AG10803 (cell line): ENCODE results near the gene DIS3L2.

Experiments used
- DNase-seq: peaks from one replicate; pipeline ENCODE4 v3.0.0; 2010; ENCODE audit warnings: low read depth
- H3K4me3 ChIP-seq: 2 replicates; pipeline ENCODE4 v1.5.1; 2011; ENCODE audit warnings: mild to moderate bottlenecking, low read length, control low read depth
- CTCF ChIP-seq: conservative IDR thresholded peaks from 2 replicates; pipeline ENCODE4 v1.5.1; 2011; ENCODE audit warnings: mild to moderate bottlenecking, low read length, control low read depth, inconsistent platforms

The DIS3L2 gene

GRCh38 chr2:232319067-232319802, 357.7 kb downstream of the DIS3L2 start:
- no peak for TF ChIP-seq CTCF
- no peak overlapping the region for H3K4me3 ChIP-seq
- DNase-seq, result no peak

GRCh38 chr2:232319803-232320442, 358.4 kb downstream of the DIS3L2 start:
- no peak for DNase-seq
- H3K4me3 ChIP-seq, result no peak overlapping the region
- no peak for TF ChIP-seq CTCF

DNA sequence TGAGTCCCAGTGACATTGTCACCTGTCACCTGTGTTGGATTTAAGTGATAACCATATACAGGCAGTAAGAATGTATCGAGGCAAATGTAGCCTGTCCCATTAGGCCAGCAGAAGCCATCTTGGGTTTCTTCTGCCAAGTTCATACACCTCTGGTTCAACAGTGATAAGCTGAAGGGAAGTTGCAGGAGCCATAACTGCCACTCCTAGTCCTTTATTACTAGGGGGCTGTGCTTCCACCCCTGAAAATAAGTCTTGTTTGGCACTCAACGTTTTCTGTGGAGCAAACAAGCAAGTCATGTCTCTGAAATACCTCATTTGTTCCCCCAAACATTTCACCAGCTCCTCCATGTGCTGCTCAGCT, 358.9 kb downstream of the DIS3L2 start:
- no peak for DNase-seq
- TF ChIP-seq CTCF, result no peak
- H3K4me3 ChIP-seq, result no peak overlapping the region

DNA sequence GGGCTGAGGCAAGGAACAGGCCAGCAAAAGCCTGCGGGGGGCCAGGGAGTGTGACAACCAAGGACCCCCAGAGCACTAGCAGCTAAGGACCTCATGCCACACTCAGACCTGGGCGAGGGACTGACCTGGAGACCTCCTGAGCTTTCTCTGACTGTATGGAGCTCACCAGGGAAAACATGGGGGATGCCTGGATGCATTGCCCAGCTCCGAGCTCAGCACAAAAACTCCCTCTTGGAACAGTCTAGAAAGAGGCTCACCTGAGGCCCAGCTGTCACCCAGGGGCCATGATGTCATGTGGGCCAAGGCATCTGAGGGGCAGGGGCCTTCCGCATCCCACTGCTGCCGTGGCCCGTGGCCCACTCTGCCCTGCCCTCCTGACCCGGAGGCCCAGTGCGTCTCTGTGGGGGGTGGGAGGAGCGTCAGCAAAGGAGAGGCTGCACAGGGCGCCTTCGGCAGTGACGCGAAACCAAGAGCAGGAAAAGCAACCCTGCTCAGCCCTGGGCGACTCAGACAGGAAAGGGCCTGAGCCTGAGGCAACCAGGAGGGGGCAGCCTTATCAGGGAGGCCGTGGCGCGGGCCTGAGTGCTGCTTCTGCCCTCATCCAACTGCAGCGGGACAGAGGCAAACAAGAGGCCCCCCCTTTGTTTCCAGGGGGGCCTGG, 359.8 kb downstream of the DIS3L2 start:
- no peak for DNase-seq

DNA sequence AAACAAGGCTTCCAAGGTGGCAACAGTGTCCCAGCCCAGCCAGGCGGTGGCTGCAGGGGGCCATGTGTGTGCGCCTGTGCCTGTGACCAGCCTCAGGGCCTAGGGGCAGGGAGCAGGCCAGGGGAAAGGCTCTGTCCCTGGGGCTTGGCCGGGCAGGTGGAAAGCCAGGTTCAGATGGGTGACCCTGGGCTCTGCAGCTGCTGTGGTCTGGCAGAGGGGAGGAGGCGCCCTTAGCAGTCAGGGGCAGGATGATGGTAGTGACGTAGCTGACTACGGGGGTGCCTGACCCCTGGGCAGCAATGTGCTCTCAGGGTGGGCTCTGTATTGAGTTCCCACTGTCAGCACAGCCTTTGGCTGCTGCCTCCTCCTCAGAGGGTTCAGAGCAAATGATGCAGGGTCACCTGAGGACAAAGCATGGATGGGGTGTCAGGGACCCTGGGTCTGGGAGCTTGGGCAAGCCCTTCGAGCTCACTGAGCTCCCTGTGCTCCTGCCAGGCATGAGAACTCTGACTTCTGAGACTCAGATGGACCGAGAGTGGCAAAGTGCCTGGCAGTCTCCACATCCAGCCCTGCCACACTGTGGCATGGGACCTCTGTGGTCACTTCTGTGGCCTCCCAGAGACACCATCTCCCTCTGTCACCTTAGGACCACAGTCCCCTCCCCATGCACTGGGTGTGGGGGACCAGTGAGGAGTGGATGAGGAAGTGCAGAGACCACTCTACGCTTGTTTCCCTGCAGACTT, 360.5 kb downstream of the DIS3L2 start:
- no peak for DNase-seq
- TF ChIP-seq CTCF, result no peak
- no peak overlapping the region for H3K4me3 ChIP-seq

More for the DNA sequence above, 359.8 kb downstream of the DIS3L2 start:
- no peak for TF ChIP-seq CTCF
- no peak overlapping the region for H3K4me3 ChIP-seq

DNA sequence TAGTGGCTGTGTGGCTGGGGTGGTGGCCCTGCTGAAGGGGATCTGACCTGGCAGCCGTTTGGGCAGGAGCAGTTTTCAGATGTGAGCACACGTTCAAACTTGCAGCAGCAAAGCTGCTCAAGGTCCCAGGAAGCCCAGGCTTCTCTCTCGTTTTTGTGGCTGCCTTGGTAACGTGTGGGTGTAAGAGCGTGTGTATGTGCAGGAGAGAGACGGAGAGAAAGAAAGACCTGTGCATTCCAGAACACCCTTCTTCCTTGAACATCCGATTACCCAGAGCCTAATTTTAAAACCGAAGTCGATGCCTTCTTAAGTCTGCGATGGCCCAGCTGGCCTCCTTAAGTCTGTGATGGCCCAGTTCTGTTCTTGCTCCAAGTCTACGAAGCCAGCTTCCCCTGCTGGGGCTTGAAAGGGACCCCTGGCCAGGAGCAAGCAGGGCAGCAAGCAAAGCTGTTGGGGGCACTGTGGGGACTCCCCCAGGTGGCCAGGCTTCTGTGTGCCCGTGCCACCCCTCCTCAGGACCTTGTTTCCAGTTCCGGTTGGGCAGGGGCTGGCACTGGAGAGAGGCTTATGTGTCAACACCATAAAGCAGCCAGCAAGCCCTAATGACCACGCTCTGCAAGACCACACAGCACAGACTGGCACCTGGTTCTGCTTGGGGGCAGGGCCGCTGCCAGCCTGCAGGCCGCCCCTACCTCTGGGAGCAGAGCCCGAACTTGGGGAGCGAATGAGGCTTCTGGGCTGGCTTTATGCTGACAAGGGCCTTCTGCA, 361.2 kb downstream of the DIS3L2 start:
- TF ChIP-seq CTCF, result no peak
- no peak overlapping the region for H3K4me3 ChIP-seq
- DNase-seq, result no peak
